GM12878 (cell line): ENCODE results near the gene DDR2. TPM values are rescaled to one million over a fixed set of nuclear protein-coding genes. Genes with fewer than 3 reads are reported as not detected.

Experiments used
- ATAC-seq: fragments of 200-7000 bp; cut with Tn5 transposase; 3 replicates; pipeline ENCODE4 v1.9.1; 2020; ENCODE audit warnings: mild to moderate bottlenecking, moderate library complexity
- BruUV-seq: library from RNA; stranded (reverse); fragments of 400-500 nt; replicated peaks from 2 replicates; lab custom pipeline; 2021; lab: Mats Ljungman, UMichigan
- CTCF ChIA-PET: fragments of 300-600 bp; sonication (Branson Sonifier 250); formaldehyde crosslinking; extraction: SDS; loops from one replicate; lab custom pipeline; 2021; ENCODE audit warnings: inconsistent platforms; lab: Yijun Ruan, JAX
- POLR2A ChIA-PET: fragments of 350-600 bp; formaldehyde crosslinking; extraction: SDS; loops from one replicate; lab custom pipeline; 2021; ENCODE audit warnings: inconsistent platforms; lab: Charles Lee
- RAD21 ChIA-PET: fragments of 300-600 bp; sonication (Branson Sonifier 250); formaldehyde crosslinking; loops from one replicate; lab custom pipeline; 2023; ENCODE audit warnings: antibody characterized with exemption; ENCODE audit not compliant: unreplicated experiment; lab: Charles Lee
- SMC1A ChIA-PET: fragments of 300-600 bp; sonication (Branson Sonifier 250); formaldehyde crosslinking; loops from one replicate; lab custom pipeline; 2023; ENCODE audit not compliant: unreplicated experiment, uncharacterized antibody; lab: Charles Lee
- DNase-seq: peaks from one replicate; pipeline ENCODE4 v3.0.0-alpha.2; 2011; ENCODE audit warnings: low read depth, low spot score
- FAIRE-seq: peaks from 3 replicates; lab custom pipeline; 2011; peaks lifted over from hg19 to GRCh38; lab: Jason Lieb, UNC
- H2AFZ ChIP-seq: 2 replicates; pipeline ENCODE4 v1.6.0; 2011; ENCODE audit warnings: low read depth, low read length, control low read depth; ENCODE audit not compliant: control insufficient read depth
- H3K27ac ChIP-seq: 2 replicates; pipeline ENCODE4 v1.5.1; 2011; ENCODE audit warnings: control low read depth; ENCODE audit not compliant: control insufficient read depth, insufficient read depth
- H3K27me3 ChIP-seq, 2 experiments: replicated peaks in 1 of 2; 2 replicates each; pipeline versions ENCODE4 v1.6.0 to v1.6.1; 2011; ENCODE audit warnings: low read length in 1 of 2; ENCODE audit not compliant: control insufficient read depth in 2 of 2, insufficient read depth in 2 of 2
- H3K36me3 ChIP-seq, 2 experiments: 2 replicates each; pipeline ENCODE4 v1.5.1; 2011; ENCODE audit warnings: low read length in 1 of 2; ENCODE audit not compliant: control insufficient read depth in 2 of 2, insufficient read depth in 2 of 2
- H3K4me1 ChIP-seq: 2 replicates; pipeline ENCODE4 v1.6.1; 2011; ENCODE audit warnings: mild to moderate bottlenecking, low read length, moderate library complexity, mixed read lengths; ENCODE audit not compliant: control insufficient read depth, insufficient read depth
- H3K4me2 ChIP-seq: 2 replicates; pipeline ENCODE4 v1.6.0; 2011; ENCODE audit warnings: control low read depth; ENCODE audit not compliant: control insufficient read depth, insufficient read depth
- H3K4me3 ChIP-seq: fragments of 200-600 bp; sonication (generic); 2 replicates; pipeline ENCODE4 v1.5.1; 2016
- H3K79me2 ChIP-seq: 2 replicates; pipeline ENCODE4 v1.6.0; 2011; ENCODE audit warnings: low read length; ENCODE audit not compliant: control insufficient read depth, insufficient read depth
- H3K9ac ChIP-seq: 2 replicates; pipeline ENCODE4 v1.8.0; 2011; ENCODE audit warnings: low read length, control low read depth, mixed read lengths; ENCODE audit not compliant: control insufficient read depth, insufficient read depth
- H3K9me3 ChIP-seq: replicated peaks from 3 replicates; pipeline ENCODE4 v1.5.1; 2011; ENCODE audit warnings: mild to moderate bottlenecking, low read length; ENCODE audit not compliant: control insufficient read depth, insufficient read depth
- H4K20me1 ChIP-seq: 2 replicates; pipeline ENCODE4 v1.6.0; 2011; ENCODE audit not compliant: control insufficient read depth, insufficient read depth
- CBX3 ChIP-seq: fragments of 200-600 bp; sonication (generic); IDR thresholded peaks from 2 replicates; pipeline ENCODE4 v1.6.1; 2016; ENCODE audit warnings: low read depth, borderline replicate concordance
- CBX5 ChIP-seq: sonication (generic); IDR thresholded peaks from 2 replicates; pipeline ENCODE4 v1.6.1; 2016; ENCODE audit warnings: low read depth, moderate library complexity, mild to moderate bottlenecking, inconsistent platforms
- EP300 ChIP-seq, 2 experiments: fragments of 150-350 bp in 1 of 2; IDR thresholded peaks; 2 replicates each; pipeline ENCODE4 v1.6.1; 2011 to 2012; ENCODE audit warnings: low read depth in 2 of 2, low read length in 2 of 2, borderline replicate concordance in 1 of 2, improper control_type of control experiment in 1 of 2, inconsistent platforms in 1 of 2; ENCODE audit not compliant: control insufficient read depth in 1 of 2
- RFX5 ChIP-seq: IDR thresholded peaks from 2 replicates; pipeline ENCODE4 v1.6.1; 2011; ENCODE audit warnings: low read depth, low read length, improper control_type of control experiment
- SMC3 ChIP-seq: IDR thresholded peaks from 2 replicates; pipeline ENCODE4 v1.6.1; 2011; ENCODE audit warnings: low read length, improper control_type of control experiment, borderline replicate concordance
- SUZ12 ChIP-seq: fragments of 200-600 bp; sonication (generic); IDR thresholded peaks from one replicate; pipeline ENCODE4 v1.6.1; 2018; ENCODE audit warnings: antibody characterized with exemption, mild to moderate bottlenecking; ENCODE audit not compliant: unreplicated experiment
- TARDBP ChIP-seq: IDR thresholded peaks from 2 replicates; pipeline ENCODE4 v1.6.1; 2016; ENCODE audit warnings: borderline replicate concordance
- ZNF592 ChIP-seq: fragments of 450-650 bp; IDR thresholded peaks from 2 replicates; pipeline ENCODE4 v1.6.1; 2017; ENCODE audit warnings: mild to moderate bottlenecking, moderate library complexity
- ZNF622 ChIP-seq: fragments of 450-650 bp; IDR thresholded peaks from 2 replicates; pipeline ENCODE4 v1.6.1; 2017; ENCODE audit warnings: mild to moderate bottlenecking, inconsistent platforms
- WGBS: methylation state at CpG from one replicate; pipeline ENCODE4 v1.1.6; 2016; ENCODE audit warnings: low lambda C conversion rate; ENCODE audit not compliant: insufficient replicate concordance, insufficient coverage; ENCODE audit errors: missing lambda C conversion rate; 5-methylcytosine and 5-hydroxymethylcytosine counted together
- in situ Hi-C: fragments of 300-500 bp; cut with MboI; formaldehyde crosslinking; loops from 9 replicates; pipeline ENCODE4 v1.14.3; 2018; ENCODE audit warnings: mixed read lengths
- intact Hi-C: fragments of 100-400 bp; cut with micrococcal nuclease; formaldehyde crosslinking; loops from one replicate; pipeline ENCODE4 v1.14.2; 2022; ENCODE audit not compliant: unreplicated experiment
- polyA plus RNA-seq, 11 experiments: library from polyadenylated mRNA; depleted of rRNA in 4 of 11; unstranded in 6 of 11; stranded (reverse) in 5 of 11; fragments of >200 nt; fragmentation: Nextera tagmentation in 4 of 11; fragmentation: Illumina TruSeq in 1 of 11; extraction: Ambion mirVana in 4 of 11; extraction: Trizol in 1 of 11; gene quantifications; 1 replicate in 1 of 11; 2 replicates in 10 of 11; pipeline versions ENCODE4 v1.2.1 to v1.2.3, GENCODE V29; 2011 to 2016; ENCODE audit warnings: inconsistent platforms in 2 of 11, missing spikeins in 2 of 11, low read depth in 1 of 11
- total RNA-seq, 4 experiments: library from RNA; depleted of rRNA in 3 of 4; stranded (reverse); fragments of >200 nt in 3 of 4; fragmentation: Illumina TruSeq in 1 of 4; extraction: Trizol in 1 of 4; gene quantifications; 2 replicates each; pipeline versions ENCODE4 v1.2.1 to v1.2.3, GENCODE V29; 2013 to 2021
- TF ChIP-seq, protein P1 (sequence below): IDR thresholded peaks from 2 replicates; pipeline ENCODE4 v1.6.1; 2012; ENCODE audit warnings: low read length, inconsistent platforms

DDR2 gene
- total and polyA plus RNA-seq, 10 of the 15 experiments (the other 5 are each of a cell fraction or from before 2014, with no cell fraction given) = 1.9 to 8.8 (median 5.5) TPM

DNA sequence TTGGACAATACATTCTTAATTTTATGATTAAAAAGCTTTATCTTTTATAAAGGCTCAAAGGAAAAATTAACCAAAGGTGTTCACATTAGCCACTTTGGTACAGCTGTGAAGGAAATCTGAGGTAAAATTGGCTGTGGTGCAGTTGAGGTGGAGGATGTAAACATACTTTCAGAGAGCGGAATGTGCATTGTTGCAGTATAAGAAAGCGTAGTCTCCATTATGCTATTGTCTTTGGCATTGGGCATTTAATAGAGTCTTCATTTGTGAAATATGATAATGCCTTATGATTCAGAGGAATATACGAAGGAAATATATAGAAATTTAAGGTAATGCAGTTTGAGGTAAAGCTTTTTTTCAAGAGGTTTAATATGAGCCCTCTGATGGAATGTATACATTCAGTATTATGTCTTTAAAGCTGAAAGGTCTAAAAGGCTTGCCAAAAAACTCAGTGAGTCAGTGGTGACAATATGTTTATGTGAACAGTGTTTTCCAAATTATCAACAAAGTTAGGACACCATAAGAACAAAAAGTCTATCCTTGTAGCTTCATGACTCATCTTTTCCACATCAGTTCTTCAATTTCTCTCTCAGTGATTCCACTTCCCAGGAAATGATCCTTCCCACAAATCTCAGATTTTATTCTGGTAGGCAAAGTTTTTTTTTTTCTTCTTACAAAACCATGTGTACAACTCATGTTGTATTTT lies 26.9 kb upstream of the DDR2 start:
- BruUV-seq = no TSS peak
- ChIA-PET SMC1A (interaction anchor here (1.0 to 4.0 kb wide), 5 partner anchors 8 to 195 kb away, joined by 3 to 24 read pairs (median 5); no protein-coding TSS in a partner anchor), CTCF (interaction anchor here (2.3 kb wide), 1 partner anchor 7 kb away, joined by 15 read pairs; no protein-coding TSS in a partner anchor), RAD21 (interaction anchor here (1.6 kb wide), 1 partner anchor 195 kb away, joined by 4 read pairs; no protein-coding TSS in a partner anchor), POLR2A (interaction anchor here (0.6 to 0.7 kb wide), 2 partner anchors 34 to 756 kb away, joined by 3 to 4 read pairs; no protein-coding TSS in a partner anchor)
- no peaks in the 10 kb centered on the region for H3K79me2 ChIP-seq
- H3K27me3 ChIP-seq = no peaks in the 10 kb centered on the region
- H3K4me1 ChIP-seq = no peaks in the 10 kb centered on the region
- DNase-seq (no peak), FAIRE-seq (no peak), ATAC-seq (no peak)
- H3K36me3 ChIP-seq = peaks cover 0 to 4% of the 10 kb centered on the region in 2 experiments; a peak in 1 of 4 replicates
- H3K9ac ChIP-seq = no peak overlapping the region
- no peak overlapping the region for H3K4me2 ChIP-seq
- intact Hi-C loops = no loop called here
- in situ Hi-C loops = no loop called here
- H3K4me3 ChIP-seq = no peak overlapping the region
- H4K20me1 ChIP-seq = no peaks in the 10 kb centered on the region
- no peak overlapping the region for H2AFZ ChIP-seq
- 100% methylated on average over 3 of the region's 3 CpGs for WGBS
- H3K27ac ChIP-seq = no peak overlapping the region
- H3K9me3 ChIP-seq = no peaks in the 10 kb centered on the region
- no peak for TF ChIP-seq RFX5
- TF ChIP-seq CBX3 = no peak

DNA sequence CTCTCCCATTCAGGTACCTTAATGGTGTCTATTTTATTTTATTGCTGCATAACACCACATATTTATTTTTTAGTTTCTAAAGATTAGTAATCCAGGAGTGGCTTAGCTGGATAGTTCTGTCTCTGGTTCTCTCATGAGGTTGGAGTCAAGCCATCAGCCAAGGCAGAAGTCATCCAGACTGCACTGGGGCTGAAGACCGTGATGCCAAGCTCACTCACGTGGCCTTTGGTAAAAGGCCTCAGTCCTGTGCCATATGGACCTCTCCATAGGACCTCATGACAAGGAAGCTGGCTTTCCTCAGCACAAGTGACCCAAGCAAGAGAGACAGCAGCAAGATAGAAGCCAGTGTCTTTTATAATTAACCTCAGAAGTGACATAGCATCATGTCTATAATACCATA lies 23.0 kb upstream of the DDR2 start:
- Histone ChIP-seq H3K9ac (no peak overlapping the region), H2AFZ (no peak overlapping the region), H4K20me1 (no peaks in the 10 kb centered on the region), H3K27me3 (no peaks in the 10 kb centered on the region), H3K4me2 (no peak overlapping the region), H3K4me3 (no peak overlapping the region), H3K27ac (no peak overlapping the region), H3K36me3 (no peaks in the 10 kb centered on the region), H3K9me3 (no peaks in the 10 kb centered on the region), H3K79me2 (no peaks in the 10 kb centered on the region), H3K4me1 (no peaks in the 10 kb centered on the region)
- ChIA-PET CTCF (interaction anchor here (1.2 kb wide), 1 partner anchor 191 kb away, joined by 4 read pairs; no protein-coding TSS in a partner anchor), SMC1A (no interaction called here), POLR2A (no interaction called here), RAD21 (interaction anchor here (1.7 kb wide), 1 partner anchor 191 kb away, joined by 7 read pairs; no protein-coding TSS in a partner anchor)
- in situ Hi-C loops (no loop called here), intact Hi-C loops (no loop called here)
- DNase-seq = no peak
- FAIRE-seq = no peak
- no peak for ATAC-seq
- BruUV-seq = no TSS peak
- 100% methylated on average over 2 of the region's 2 CpGs for WGBS
- no peak for TF ChIP-seq EP300 (IDR thresholded peaks at IDR 0.05; ENCODE audit: borderline replicate concordance in 1 of 2, control insufficient read depth in 1 of 2, low read depth in 2 of 2, low read length in 2 of 2)
- TF ChIP-seq ZNF622 = no peak
- TF ChIP-seq SMC3 = no peak
- TF ChIP-seq, protein P1, sequence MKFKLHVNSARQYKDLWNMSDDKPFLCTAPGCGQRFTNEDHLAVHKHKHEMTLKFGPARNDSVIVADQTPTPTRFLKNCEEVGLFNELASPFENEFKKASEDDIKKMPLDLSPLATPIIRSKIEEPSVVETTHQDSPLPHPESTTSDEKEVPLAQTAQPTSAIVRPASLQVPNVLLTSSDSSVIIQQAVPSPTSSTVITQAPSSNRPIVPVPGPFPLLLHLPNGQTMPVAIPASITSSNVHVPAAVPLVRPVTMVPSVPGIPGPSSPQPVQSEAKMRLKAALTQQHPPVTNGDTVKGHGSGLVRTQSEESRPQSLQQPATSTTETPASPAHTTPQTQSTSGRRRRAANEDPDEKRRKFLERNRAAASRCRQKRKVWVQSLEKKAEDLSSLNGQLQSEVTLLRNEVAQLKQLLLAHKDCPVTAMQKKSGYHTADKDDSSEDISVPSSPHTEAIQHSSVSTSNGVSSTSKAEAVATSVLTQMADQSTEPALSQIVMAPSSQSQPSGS = no peak
- TF ChIP-seq CBX5 = no peak
- TF ChIP-seq SUZ12 = no peak
- TF ChIP-seq ZNF592 = no peak
- TF ChIP-seq TARDBP = no peak
